ENCODE data around the gene MAPK11. TPM values are rescaled to one million over a fixed set of nuclear protein-coding genes. Genes with fewer than 3 reads are reported as not detected.
"Not testable (repeated sequence)": the region's sequence is repeated elsewhere in the genome, so short reads cannot be mapped to it uniquely, and the experiment has no call there.

MAPK11 gene
- total RNA-seq, 1 donor from 2014 or later: 8.4 TPM

DNA sequence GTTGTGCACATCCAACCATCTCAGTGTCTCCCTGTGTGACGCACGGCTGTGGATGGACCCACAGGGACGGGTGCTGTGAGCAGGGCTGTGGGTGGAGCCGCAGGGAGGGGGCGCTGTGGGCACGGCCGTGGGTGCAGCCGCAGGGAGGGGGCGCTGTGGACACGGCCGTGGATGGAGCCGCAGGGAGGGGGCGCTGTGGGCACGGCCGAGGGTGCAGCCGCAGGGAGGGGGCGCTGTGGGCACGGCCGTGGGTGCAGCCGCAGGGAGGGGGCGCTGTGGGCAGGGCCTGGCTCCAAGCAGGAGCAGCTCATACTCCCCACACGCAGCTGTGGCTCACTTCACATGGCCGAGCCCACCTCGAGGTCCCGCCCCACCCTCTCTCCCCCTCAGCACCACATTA, 6.0 kb upstream of the MAPK11 start:
- H3K4me3 ChIP-seq (ENCODE audit: low read depth, low read length): no peak overlapping the region
- DNase-seq (ENCODE audit: low read depth): no peak
- TF ChIP-seq, protein P1, sequence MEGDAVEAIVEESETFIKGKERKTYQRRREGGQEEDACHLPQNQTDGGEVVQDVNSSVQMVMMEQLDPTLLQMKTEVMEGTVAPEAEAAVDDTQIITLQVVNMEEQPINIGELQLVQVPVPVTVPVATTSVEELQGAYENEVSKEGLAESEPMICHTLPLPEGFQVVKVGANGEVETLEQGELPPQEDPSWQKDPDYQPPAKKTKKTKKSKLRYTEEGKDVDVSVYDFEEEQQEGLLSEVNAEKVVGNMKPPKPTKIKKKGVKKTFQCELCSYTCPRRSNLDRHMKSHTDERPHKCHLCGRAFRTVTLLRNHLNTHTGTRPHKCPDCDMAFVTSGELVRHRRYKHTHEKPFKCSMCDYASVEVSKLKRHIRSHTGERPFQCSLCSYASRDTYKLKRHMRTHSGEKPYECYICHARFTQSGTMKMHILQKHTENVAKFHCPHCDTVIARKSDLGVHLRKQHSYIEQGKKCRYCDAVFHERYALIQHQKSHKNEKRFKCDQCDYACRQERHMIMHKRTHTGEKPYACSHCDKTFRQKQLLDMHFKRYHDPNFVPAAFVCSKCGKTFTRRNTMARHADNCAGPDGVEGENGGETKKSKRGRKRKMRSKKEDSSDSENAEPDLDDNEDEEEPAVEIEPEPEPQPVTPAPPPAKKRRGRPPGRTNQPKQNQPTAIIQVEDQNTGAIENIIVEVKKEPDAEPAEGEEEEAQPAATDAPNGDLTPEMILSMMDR (conservative IDR thresholded peaks at IDR 0.05; ENCODE audit: low read depth, low read length): peak; percentile 61

DNA sequence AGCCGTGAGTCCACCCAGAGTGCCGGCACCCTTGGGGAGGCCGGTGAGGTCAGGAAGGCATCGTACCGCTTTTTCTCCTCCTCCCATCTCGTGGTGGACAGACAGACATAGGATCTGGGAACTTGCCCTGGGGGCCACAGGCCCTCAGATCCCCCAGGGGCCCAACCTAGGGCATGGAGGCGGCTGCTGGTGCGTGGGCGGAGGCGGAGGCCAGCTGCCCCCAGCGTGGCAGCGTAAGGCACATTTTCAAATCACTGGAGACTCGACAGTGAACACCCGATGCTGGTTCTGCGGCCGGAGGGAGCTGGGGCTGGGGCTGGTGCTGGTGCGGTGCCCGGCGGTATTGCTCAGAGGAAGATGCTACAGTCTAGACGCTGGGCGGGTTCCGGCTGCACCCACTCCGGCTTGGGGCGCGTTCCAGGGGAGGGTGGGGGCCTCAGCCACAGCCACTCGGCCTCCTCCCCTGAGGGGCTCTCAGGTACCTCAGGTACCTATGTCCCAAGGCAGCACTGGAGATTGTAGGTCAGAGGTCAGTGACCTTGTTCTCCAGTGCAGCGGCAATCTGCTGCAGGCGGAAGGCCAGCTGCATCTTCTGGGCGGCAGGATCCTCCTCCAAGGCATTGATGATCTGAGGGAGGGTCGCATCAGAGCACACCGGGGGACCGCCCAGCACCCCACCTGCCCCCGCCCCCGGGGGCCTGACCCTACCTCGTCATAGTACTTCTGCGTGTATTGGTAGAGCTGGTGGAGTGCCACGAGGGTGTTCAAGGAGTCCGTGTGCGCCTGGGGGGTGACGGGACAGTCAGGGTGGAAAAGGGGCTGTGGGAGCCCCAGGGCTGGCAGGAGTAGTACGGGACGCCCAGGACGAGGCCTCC, 5.2 kb upstream of the MAPK11 start:
- no peak for DNase-seq (ENCODE audit: low read depth)
- H3K4me3 ChIP-seq (ENCODE audit: low read depth, low read length): no peak overlapping the region
- TF ChIP-seq, protein P1 (conservative IDR thresholded peaks at IDR 0.05; ENCODE audit: low read depth, low read length): no peak

DNA sequence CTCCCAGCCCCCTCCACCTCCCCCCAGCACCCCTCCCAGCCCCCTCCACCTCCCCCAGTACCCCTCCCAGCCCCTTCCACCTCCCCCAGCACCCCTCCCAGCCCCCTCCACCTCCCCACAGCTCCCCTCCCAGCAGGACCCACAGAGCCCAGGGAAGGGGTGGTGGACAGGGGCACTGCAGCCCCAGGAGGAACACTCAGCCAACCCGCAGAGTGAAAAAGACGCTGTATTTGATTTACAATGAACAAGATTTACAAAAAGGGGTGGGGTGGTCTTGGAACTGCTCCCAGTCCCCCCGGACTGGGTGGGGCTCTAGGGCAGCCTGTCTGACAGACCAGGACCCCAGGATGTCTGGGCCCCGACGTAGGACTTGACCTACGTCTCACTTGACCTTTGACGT, 4.6 kb upstream of the MAPK11 start:
- TF ChIP-seq, protein P1 (conservative IDR thresholded peaks at IDR 0.05; ENCODE audit: low read depth, low read length): no peak
- DNase-seq (ENCODE audit: low read depth): no peak
- no peak overlapping the region for H3K4me3 ChIP-seq (ENCODE audit: low read depth, low read length)

DNA sequence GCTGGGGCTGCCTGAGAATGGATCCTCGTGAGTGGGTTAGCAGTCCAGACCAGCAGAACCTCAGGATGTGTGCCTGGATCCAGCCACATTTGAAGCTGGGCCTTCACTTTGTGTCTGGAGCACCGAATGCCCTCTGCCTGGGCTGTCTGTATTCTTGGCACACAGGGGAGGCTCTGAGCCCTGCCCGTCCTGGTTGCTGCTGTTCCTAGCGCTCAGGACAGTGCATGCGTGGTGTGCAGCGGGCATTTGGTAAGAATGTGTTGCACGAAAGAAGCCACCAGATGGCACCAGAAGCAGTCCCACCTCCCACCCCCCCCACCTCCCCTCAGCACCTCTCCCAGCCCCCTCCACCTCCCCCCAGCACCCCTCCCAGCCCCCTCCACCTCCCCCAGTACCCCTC, 4.1 kb upstream of the MAPK11 start:
- DNase-seq (ENCODE audit: low read depth): no peak
- no peak overlapping the region for H3K4me3 ChIP-seq (ENCODE audit: low read depth, low read length)
- TF ChIP-seq, protein P1 (conservative IDR thresholded peaks at IDR 0.05; ENCODE audit: low read depth, low read length): peak; percentile 34

DNA sequence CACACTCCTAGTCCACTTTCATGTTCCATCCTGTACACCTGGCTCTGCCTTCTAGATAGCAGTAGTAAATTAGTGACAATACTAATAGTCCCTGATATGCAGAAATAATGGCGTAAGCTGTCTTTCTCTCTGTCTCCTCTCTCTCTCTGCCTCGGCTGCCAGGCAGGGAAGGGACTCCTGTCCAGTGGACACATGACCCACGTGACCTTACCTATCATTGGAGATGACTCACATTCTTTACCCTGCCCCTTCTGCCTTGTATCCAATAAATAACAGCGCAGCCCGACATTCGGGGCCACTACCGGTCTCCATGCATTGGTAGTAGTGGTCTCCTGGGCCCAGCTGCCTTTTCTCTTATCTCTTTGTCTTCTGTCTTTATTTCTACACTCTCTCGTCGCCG, 3.6 kb upstream of the MAPK11 start:
- not testable (repeated sequence) for DNase-seq (ENCODE audit: low read depth); H3K4me3 ChIP-seq (ENCODE audit: low read depth, low read length)

DNA sequence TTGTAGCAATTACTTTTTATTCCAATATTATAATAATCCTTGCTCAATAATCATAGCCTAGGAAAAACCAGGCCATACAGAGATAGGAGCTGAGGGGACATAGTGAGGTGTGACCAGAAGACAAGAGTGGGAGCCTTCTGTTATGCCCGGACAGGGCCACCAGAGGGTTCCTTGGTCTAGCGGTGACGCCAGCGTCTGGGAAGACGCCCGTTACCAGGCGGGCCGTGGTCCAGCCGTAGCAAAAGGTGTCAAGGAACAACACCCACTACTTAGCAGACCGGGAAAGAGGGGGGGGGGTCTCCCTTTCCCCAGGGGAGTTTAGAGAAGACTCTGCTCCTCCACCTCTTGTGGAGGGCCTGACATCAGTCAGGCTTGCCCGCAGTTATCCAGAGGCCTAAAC, 3.2 kb upstream of the MAPK11 start:
- not testable (repeated sequence) for H3K4me3 ChIP-seq (ENCODE audit: low read depth, low read length)

DNA sequence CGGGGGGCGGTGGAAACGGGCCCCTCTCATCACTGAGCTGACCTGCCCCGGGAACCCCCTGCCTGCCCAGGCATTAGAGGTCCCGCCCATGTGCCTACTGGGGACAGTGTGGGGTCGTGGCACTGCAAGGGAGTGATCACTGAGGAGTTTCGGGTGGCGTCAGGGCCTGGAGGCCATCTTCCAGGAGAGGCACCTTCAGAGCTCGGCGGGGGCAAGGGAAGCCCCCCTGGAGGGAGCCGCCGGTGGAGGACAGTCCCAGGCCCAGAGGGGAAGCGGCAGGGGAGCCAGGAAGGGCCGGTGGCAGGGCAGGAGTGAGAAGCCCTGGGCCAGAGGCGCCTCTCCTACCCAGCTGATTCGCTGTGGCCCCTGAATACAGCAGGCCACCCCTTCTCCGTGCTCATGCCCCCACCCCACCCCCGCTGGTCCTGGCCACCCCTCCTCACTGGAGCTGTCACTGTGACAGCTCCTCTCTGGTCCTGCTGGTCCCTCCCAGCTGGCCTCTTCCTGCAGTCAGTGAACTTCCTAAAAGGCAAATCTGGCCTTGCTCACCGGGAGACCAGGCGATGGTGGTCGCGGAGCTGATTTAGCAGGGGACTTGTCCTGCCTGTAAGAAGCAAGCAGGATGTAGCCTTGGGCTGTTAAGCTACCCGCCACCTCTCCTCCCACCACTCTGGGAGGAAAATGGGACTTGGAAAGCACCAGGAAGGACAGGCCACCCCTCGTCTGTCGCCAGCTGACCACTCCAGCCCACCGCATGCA, 2.0 kb upstream of the MAPK11 start:
- no peak for DNase-seq (ENCODE audit: low read depth)
- no peak overlapping the region for H3K4me3 ChIP-seq (ENCODE audit: low read depth, low read length)
- TF ChIP-seq, protein P1 (conservative IDR thresholded peaks at IDR 0.05; ENCODE audit: low read depth, low read length): no peak

More for the DNA sequence above, 3.2 kb upstream of the MAPK11 start:
- not testable (repeated sequence) for DNase-seq (ENCODE audit: low read depth)
